Astrocyte of the hippocampus (primary cell): ENCODE data around the gene ACP7.
"Not testable (repeated sequence)": the region's sequence is repeated elsewhere in the genome, so short reads cannot be mapped to it uniquely, and the experiment has no call there.

Source experiments
- DNase-seq: peaks from one replicate; pipeline ENCODE4 v3.0.0; 2011; ENCODE audit warnings: low read depth, low spot score

ACP7 gene

GRCh38 chr19:39083983-39084731 lies at the start of gene ACP7:
Gene ACP7 (plus strand): TSS chr19:39084368. CDS start chr19:39085270, 902 bp downstream.
- DNase-seq: no peak

- DNase-seq: no peak
These were observed 47.6 kb upstream of the ACP7 start for GRCh38 chr19:39036581-39036980.

- no peak for DNase-seq
These were observed 47.0 kb upstream of the ACP7 start for GRCh38 chr19:39037194-39037593.

- peak; percentile 58 for DNase-seq
These were observed 46.1 kb upstream of the ACP7 start for GRCh38 chr19:39038098-39038497.

GRCh38 chr19:39045506-39045905 lies 38.7 kb upstream of the ACP7 start:
- no peak for DNase-seq

GRCh38 chr19:39046037-39046821 lies 37.9 kb upstream of the ACP7 start:
- no peak for DNase-seq

- no peak for DNase-seq
These were observed 37.1 kb upstream of the ACP7 start for GRCh38 chr19:39047073-39047472.

- peak; percentile 71 for DNase-seq
These were observed 31.9 kb upstream of the ACP7 start for GRCh38 chr19:39052243-39052746.

- DNase-seq: no peak
These were observed 31.3 kb upstream of the ACP7 start for GRCh38 chr19:39052846-39053245.

GRCh38 chr19:39053276-39054090 lies 30.7 kb upstream of the ACP7 start:
- DNase-seq: no peak

GRCh38 chr19:39054091-39054470 lies 30.1 kb upstream of the ACP7 start:
- DNase-seq: no peak

GRCh38 chr19:39057615-39058014 lies 26.6 kb upstream of the ACP7 start:
- DNase-seq: no peak

- DNase-seq: no peak
These were observed 24.9 kb upstream of the ACP7 start for GRCh38 chr19:39059302-39059701.

- DNase-seq: no peak
These were observed 24.0 kb upstream of the ACP7 start for GRCh38 chr19:39060171-39060570.

GRCh38 chr19:39064405-39064804 lies 19.8 kb upstream of the ACP7 start:
- DNase-seq: no peak

GRCh38 chr19:39065928-39066327 lies 18.2 kb upstream of the ACP7 start:
- DNase-seq: no peak

GRCh38 chr19:39067104-39067503 lies 17.1 kb upstream of the ACP7 start:
- DNase-seq: no peak

GRCh38 chr19:39068259-39068658 lies 15.9 kb upstream of the ACP7 start:
- DNase-seq: not testable (repeated sequence)

- no peak for DNase-seq
These were observed 13.3 kb upstream of the ACP7 start for GRCh38 chr19:39070888-39071287.

GRCh38 chr19:39074205-39074692 lies 9.9 kb upstream of the ACP7 start:
- DNase-seq: no peak

- DNase-seq: no peak
These were observed 9.2 kb upstream of the ACP7 start for GRCh38 chr19:39074942-39075341.

- no peak for DNase-seq
These were observed 6.8 kb upstream of the ACP7 start for GRCh38 chr19:39077323-39077722.
